ENCODE results near the gene CCDC91.

The CCDC91 gene

DNA sequence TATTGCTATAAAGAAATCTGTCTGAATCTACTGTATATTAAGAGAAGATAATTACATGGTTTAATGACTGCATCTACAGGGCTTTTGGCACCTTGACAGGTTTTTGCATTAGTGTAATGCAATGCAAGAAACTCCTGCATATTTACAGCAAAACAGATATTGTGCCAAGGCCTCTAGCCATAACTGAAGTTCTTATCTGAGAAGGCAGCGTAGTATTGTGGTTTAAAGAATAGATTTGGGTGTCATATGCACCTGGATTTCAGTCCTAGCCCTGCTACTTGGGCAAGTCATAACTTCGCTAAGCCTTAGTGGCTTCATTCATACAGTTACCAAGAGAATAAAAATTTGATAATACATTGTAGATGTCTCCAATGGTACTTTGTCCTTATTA, 350.1 kb downstream of the CCDC91 start:
- H3K27ac ChIP-seq (replicated peaks): no peak overlapping the region
- DNase-seq (ENCODE audit: low read depth in 1 of 2, low spot score in 1 of 2): no peak
- no peaks in the 10 kb centered on the region for H3K27me3 ChIP-seq (ENCODE audit: insufficient read depth, poor library complexity, severe bottlenecking)
- H3K4me3 ChIP-seq (replicated peaks; ENCODE audit: insufficient read depth, low read length): no peak overlapping the region
- TF ChIP-seq SPI1 (IDR thresholded peaks at IDR 0.05; ENCODE audit: borderline replicate concordance, low read depth) (no peak), POLR2AphosphoS5 (IDR thresholded peaks at IDR 0.05; ENCODE audit: low read depth) (no peak), GABPA (IDR thresholded peaks at IDR 0.05; ENCODE audit: low read depth) (no peak)
- TF ChIP-seq, protein P1, sequence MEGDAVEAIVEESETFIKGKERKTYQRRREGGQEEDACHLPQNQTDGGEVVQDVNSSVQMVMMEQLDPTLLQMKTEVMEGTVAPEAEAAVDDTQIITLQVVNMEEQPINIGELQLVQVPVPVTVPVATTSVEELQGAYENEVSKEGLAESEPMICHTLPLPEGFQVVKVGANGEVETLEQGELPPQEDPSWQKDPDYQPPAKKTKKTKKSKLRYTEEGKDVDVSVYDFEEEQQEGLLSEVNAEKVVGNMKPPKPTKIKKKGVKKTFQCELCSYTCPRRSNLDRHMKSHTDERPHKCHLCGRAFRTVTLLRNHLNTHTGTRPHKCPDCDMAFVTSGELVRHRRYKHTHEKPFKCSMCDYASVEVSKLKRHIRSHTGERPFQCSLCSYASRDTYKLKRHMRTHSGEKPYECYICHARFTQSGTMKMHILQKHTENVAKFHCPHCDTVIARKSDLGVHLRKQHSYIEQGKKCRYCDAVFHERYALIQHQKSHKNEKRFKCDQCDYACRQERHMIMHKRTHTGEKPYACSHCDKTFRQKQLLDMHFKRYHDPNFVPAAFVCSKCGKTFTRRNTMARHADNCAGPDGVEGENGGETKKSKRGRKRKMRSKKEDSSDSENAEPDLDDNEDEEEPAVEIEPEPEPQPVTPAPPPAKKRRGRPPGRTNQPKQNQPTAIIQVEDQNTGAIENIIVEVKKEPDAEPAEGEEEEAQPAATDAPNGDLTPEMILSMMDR (IDR thresholded peaks at IDR 0.05; ENCODE audit: insufficient read depth, low read length): no peak
- TF ChIP-seq, protein P2, sequence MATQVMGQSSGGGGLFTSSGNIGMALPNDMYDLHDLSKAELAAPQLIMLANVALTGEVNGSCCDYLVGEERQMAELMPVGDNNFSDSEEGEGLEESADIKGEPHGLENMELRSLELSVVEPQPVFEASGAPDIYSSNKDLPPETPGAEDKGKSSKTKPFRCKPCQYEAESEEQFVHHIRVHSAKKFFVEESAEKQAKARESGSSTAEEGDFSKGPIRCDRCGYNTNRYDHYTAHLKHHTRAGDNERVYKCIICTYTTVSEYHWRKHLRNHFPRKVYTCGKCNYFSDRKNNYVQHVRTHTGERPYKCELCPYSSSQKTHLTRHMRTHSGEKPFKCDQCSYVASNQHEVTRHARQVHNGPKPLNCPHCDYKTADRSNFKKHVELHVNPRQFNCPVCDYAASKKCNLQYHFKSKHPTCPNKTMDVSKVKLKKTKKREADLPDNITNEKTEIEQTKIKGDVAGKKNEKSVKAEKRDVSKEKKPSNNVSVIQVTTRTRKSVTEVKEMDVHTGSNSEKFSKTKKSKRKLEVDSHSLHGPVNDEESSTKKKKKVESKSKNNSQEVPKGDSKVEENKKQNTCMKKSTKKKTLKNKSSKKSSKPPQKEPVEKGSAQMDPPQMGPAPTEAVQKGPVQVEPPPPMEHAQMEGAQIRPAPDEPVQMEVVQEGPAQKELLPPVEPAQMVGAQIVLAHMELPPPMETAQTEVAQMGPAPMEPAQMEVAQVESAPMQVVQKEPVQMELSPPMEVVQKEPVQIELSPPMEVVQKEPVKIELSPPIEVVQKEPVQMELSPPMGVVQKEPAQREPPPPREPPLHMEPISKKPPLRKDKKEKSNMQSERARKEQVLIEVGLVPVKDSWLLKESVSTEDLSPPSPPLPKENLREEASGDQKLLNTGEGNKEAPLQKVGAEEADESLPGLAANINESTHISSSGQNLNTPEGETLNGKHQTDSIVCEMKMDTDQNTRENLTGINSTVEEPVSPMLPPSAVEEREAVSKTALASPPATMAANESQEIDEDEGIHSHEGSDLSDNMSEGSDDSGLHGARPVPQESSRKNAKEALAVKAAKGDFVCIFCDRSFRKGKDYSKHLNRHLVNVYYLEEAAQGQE (IDR thresholded peaks at IDR 0.05; ENCODE audit: insufficient replicate concordance, low read depth): no peak

DNA sequence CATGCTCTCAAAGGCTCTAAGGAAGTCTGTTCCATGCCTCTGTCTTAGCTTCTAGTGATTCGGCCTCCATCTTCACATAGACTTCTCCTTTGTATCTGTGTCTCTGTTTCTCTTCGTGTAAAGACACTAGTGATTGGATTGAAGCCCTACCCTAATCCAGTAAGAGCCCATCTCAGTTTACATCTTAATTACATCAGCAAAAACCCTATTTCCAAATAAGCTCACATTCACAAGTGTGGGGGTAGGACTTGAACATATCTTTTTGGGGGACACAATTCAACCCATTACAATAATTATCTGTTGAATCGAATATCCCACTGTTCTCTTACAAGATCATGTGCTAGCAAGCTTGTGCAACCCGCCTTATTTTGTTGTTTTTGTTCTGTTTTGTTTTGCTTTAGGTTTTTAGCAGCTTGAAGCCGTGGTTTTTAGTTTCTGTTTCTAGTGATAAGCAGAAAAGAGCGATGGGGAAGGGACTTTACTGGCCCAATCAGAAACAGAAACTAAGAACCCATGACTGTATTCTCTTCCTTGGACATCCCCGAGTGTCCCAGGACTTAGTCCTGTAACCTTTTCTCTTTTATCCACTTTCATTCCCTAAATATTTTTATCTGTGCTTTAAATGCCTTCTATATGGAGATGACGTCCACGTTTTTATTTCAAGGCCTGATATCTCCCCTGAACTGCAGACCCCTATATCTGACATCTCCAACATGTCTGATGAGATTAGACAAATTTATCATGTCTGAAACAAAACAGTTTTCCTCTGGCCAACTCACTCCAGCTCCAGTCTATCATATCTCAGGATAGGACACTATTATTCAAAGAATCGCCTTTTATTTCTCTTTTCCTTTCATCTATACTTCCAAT, 353.0 kb downstream of the CCDC91 start:
- Histone ChIP-seq H3K27me3 (ENCODE audit: insufficient read depth, poor library complexity, severe bottlenecking) (no peaks in the 10 kb centered on the region), H3K27ac (replicated peaks) (no peak overlapping the region), H3K4me3 (replicated peaks; ENCODE audit: insufficient read depth, low read length) (no peak overlapping the region)
- TF ChIP-seq POLR2AphosphoS5 (IDR thresholded peaks at IDR 0.05; ENCODE audit: low read depth): no peak
- TF ChIP-seq, protein P1 (IDR thresholded peaks at IDR 0.05; ENCODE audit: insufficient read depth, low read length): no peak
- TF ChIP-seq, protein P2 (IDR thresholded peaks at IDR 0.05; ENCODE audit: insufficient replicate concordance, low read depth): no peak
- no peak for TF ChIP-seq GABPA (IDR thresholded peaks at IDR 0.05; ENCODE audit: low read depth)
- DNase-seq (ENCODE audit: low read depth in 1 of 2, low spot score in 1 of 2): no peak

DNA sequence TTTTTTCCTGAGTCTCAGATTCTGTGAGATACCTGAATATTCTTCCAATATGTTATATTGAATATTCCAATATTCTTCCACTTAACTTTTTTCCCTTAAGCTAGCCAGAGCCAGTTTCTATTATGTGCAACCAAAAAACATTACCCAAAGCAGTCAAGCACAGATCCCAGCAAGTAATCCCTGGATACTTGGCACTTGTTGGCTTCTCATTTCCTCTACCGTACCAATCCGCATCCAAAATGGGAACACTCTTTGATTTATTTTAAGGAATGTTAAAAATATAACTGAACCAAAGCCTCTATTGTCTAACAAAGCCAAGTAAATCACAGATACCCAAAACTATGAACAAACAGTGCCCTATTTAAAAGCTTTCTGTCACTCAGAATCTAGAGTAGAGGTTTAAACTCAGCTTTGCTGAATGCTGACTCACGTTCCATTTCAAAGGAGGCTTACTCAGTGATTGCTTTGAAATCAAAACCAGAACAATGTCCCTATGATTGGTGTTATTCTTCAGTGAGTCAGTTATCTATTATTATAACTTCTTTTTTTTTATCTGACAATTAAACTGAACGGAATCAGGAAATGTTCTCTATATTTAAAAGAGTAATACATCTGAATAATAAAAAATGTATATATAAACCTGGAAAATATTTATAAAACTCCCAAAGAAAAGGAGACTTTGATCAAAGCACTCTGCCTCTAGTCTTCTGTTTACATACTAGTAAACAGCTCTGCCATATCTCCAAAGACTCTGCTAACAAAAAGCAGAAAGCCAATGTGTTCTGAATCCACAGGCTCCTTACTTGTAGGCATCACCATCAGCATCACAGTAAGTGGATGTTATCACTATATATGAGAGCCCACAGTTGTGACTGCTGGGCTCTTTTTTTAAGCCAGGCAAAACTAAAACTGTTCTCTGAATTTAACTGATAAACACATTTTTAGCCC, 360.8 kb downstream of the CCDC91 start:
- TF ChIP-seq, protein P2 (IDR thresholded peaks at IDR 0.05; ENCODE audit: insufficient replicate concordance, low read depth): no peak
- TF ChIP-seq POLR2AphosphoS5 (IDR thresholded peaks at IDR 0.05; ENCODE audit: low read depth) (no peak), GABPA (IDR thresholded peaks at IDR 0.05; ENCODE audit: low read depth) (no peak), SPI1 (IDR thresholded peaks at IDR 0.05; ENCODE audit: borderline replicate concordance, low read depth) (no peak)
- TF ChIP-seq, protein P1 (IDR thresholded peaks at IDR 0.05; ENCODE audit: insufficient read depth, low read length): no peak
- H3K27ac ChIP-seq (replicated peaks): no peak overlapping the region
- DNase-seq (ENCODE audit: low read depth in 1 of 2, low spot score in 1 of 2): no peak
- H3K27me3 ChIP-seq (ENCODE audit: insufficient read depth, poor library complexity, severe bottlenecking): no peaks in the 10 kb centered on the region
- H3K4me3 ChIP-seq (replicated peaks; ENCODE audit: insufficient read depth, low read length): no peak overlapping the region
